Liver (tissue), 9 donors: Measurements from ENCODE around the gene SLC2A6. TPM values are rescaled to one million over a fixed set of nuclear protein-coding genes. Genes with fewer than 3 reads are reported as not detected.

Experiments
- DNase-seq: peaks from one replicate; pipeline ENCODE4 v3.0.0-alpha.2; 2017; ENCODE audit warnings: low spot score
- H3K27ac ChIP-seq, 2 donors: one replicate each; pipeline ENCODE4 v1.7.0; 2013; ENCODE audit warnings: inconsistent platforms in 2 of 2, low read length in 2 of 2, control low read depth in 1 of 2, low read depth in 1 of 2, mild to moderate bottlenecking in 1 of 2
- H3K27me3 ChIP-seq, 4 donors: one replicate each; pipeline versions ENCODE4 v1.6.1 to v1.7.0; 2013; ENCODE audit warnings: low read length in 3 of 4, inconsistent platforms in 1 of 4, mild to moderate bottlenecking in 1 of 4, moderate library complexity in 1 of 4; ENCODE audit not compliant: control insufficient read depth in 4 of 4, insufficient read depth in 4 of 4
- H3K36me3 ChIP-seq, 4 donors: one replicate each; pipeline versions ENCODE4 v1.6.1 to v1.7.0; 2013; ENCODE audit warnings: low read length in 3 of 4, mild to moderate bottlenecking in 3 of 4, low read depth in 1 of 4, moderate library complexity in 1 of 4; ENCODE audit not compliant: control insufficient read depth in 4 of 4, insufficient read depth in 3 of 4
- H3K4me1 ChIP-seq, 4 donors: one replicate each; pipeline versions ENCODE4 v1.6.1 to v1.7.0; 2013; ENCODE audit warnings: low read length in 3 of 4, mild to moderate bottlenecking in 3 of 4, moderate library complexity in 1 of 4; ENCODE audit not compliant: control insufficient read depth in 4 of 4, insufficient read depth in 4 of 4
- H3K4me3 ChIP-seq, 3 donors: one replicate each; pipeline versions ENCODE4 v1.6.1 to v1.7.0; 2013; ENCODE audit warnings: low read length in 3 of 3, control low read depth in 1 of 3, low read depth in 1 of 3, mild to moderate bottlenecking in 1 of 3
- H3K9ac ChIP-seq, 2 donors: one replicate each; pipeline ENCODE4 v1.7.0; 2013; ENCODE audit warnings: low read length in 2 of 2, mild to moderate bottlenecking in 2 of 2, moderate library complexity in 2 of 2, control low read depth in 1 of 2, low read depth in 1 of 2
- H3K9me3 ChIP-seq, 4 donors: one replicate each; pipeline versions ENCODE4 v1.6.1 to v1.7.0; 2013; ENCODE audit warnings: low read length in 3 of 4; ENCODE audit not compliant: control insufficient read depth in 4 of 4
- EGR1 ChIP-seq, 2 donors: IDR thresholded peaks; 2 replicates each; pipeline ENCODE4 v1.6.1; 2016 to 2018; ENCODE audit warnings: antibody characterized with exemption in 2 of 2, low read depth in 2 of 2
- FOXA1 ChIP-seq: IDR thresholded peaks from 2 replicates; pipeline ENCODE4 v1.6.1; 2016; ENCODE audit warnings: antibody characterized with exemption
- FOXA2 ChIP-seq: IDR thresholded peaks from 2 replicates; pipeline ENCODE4 v1.6.1; 2016; ENCODE audit warnings: antibody characterized with exemption
- GABPA ChIP-seq, 2 donors: IDR thresholded peaks in 1 of 2; conservative IDR thresholded peaks in 1 of 2; 2 replicates each; pipeline ENCODE4 v1.6.1; 2016; ENCODE audit warnings: antibody characterized with exemption in 2 of 2, mild to moderate bottlenecking in 1 of 2, moderate library complexity in 1 of 2
- HNF4A ChIP-seq, 2 donors: conservative IDR thresholded peaks; 2 replicates each; pipeline ENCODE4 v1.6.1; 2016; ENCODE audit warnings: antibody characterized with exemption in 2 of 2, mild to moderate bottlenecking in 2 of 2
- HNF4G ChIP-seq: IDR thresholded peaks from 2 replicates; pipeline ENCODE4 v1.6.1; 2016; ENCODE audit warnings: antibody characterized with exemption
- JUND ChIP-seq, 2 donors: IDR thresholded peaks; 2 replicates each; pipeline ENCODE4 v1.6.1; 2016; ENCODE audit warnings: antibody characterized with exemption in 2 of 2
- NR2F2 ChIP-seq: IDR thresholded peaks from 2 replicates; pipeline ENCODE4 v1.6.1; 2016; ENCODE audit warnings: antibody characterized with exemption
- RXRA ChIP-seq, 2 donors: IDR thresholded peaks; 2 replicates each; pipeline ENCODE4 v1.6.1; 2017 to 2018; ENCODE audit warnings: antibody characterized with exemption in 2 of 2, mild to moderate bottlenecking in 1 of 2
- SP1 ChIP-seq: IDR thresholded peaks from 2 replicates; pipeline ENCODE4 v1.6.1; 2018; ENCODE audit warnings: antibody characterized with exemption, mild to moderate bottlenecking
- TAF1 ChIP-seq: conservative IDR thresholded peaks from 2 replicates; pipeline ENCODE4 v1.6.1; 2016; ENCODE audit warnings: antibody characterized with exemption, mild to moderate bottlenecking
- YY1 ChIP-seq: IDR thresholded peaks from 2 replicates; pipeline ENCODE4 v1.6.1; 2016; ENCODE audit warnings: antibody characterized with exemption, mild to moderate bottlenecking
- WGBS: extraction: QIAGEN DNeasy Blood & Tissue Kit; methylation state at CpG from one replicate; pipeline ENCODE4 v1.1.7; 2013; 5-methylcytosine and 5-hydroxymethylcytosine counted together
- polyA plus RNA-seq, 2 donors: library from polyadenylated mRNA; stranded (reverse) in 1 of 2; unstranded in 1 of 2; fragments of 200-250 nt in 1 of 2; fragments of >200 nt in 1 of 2; fragmentation: Nextera tagmentation in 1 of 2; extraction: Ambion mirVana in 1 of 2; gene quantifications; one replicate each; pipeline versions ENCODE4 v1.2.1 to v1.2.3, GENCODE V29; 2013 to 2015
- total RNA-seq, 2 donors: library from RNA; depleted of rRNA; stranded (reverse); fragments of >200 nt; gene quantifications; one replicate each; pipeline ENCODE4 v1.2.3, GENCODE V29; 2014
- TF ChIP-seq, protein P1 (sequence below): IDR thresholded peaks from 2 replicates; pipeline ENCODE4 v1.6.1; 2016; ENCODE audit warnings: antibody characterized with exemption
- TF ChIP-seq, protein P2 (sequence below): IDR thresholded peaks from 2 replicates; pipeline ENCODE4 v1.6.1; 2016; ENCODE audit warnings: antibody characterized with exemption
- TF ChIP-seq, protein P3 (sequence below): fragments of 150-350 bp; IDR thresholded peaks from 2 replicates; pipeline ENCODE4 v1.5.1; 2017; ENCODE audit warnings: improper control_type of control experiment, low read depth, low read length; ENCODE audit not compliant: missing input control
- TF ChIP-seq, protein P4 (sequence below): IDR thresholded peaks from 2 replicates; pipeline ENCODE4 v1.6.1; 2016; ENCODE audit warnings: antibody characterized with exemption
- TF ChIP-seq, protein P5 (sequence below): IDR thresholded peaks from 2 replicates; pipeline ENCODE4 v1.6.1; 2016; ENCODE audit warnings: antibody characterized with exemption, mild to moderate bottlenecking
- donor health status: healthy.
- donor health status: healthy.
- donor health status: healthy.
- donor health status: healthy.
- donor health status: healthy.

Gene SLC2A6
- total and polyA plus RNA-seq, 4 donors = 1.7 to 3.9 (median 2.3) TPM

DNA sequence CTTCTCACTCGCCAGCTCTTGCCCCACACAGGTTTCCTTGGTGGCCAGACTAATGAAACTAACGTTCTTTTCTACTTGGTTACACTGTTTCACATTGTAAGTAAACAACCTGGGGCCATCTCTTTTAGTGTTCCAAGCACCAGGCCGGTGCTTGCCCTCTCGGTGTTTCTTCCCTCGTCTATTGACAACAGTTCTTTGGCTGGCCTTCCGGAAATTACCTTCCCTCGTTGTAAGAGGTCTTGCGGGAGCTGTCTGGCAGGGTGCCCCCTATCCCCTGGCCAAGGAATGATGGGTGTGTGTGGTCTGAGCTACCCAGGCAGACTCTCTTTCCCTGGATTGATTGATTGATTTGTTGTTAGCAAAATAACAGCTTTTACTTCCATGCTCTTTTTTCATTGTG is 46.8 kb upstream of the SLC2A6 start:
- 37% methylated on average over 8 of the region's 8 CpGs for WGBS
- Histone ChIP-seq H3K27me3 (no peaks in the 10 kb centered on the region), H3K9ac (no peak overlapping the region), H3K4me1 (peaks cover 9 to 55% (median 26%) of the 10 kb centered on the region in 4 donors), H3K27ac (peak overlapping the region; percentile 51 to 61), H3K4me3 (no peak overlapping the region), H3K36me3 (no peaks in the 10 kb centered on the region), H3K9me3 (no peaks in the 10 kb centered on the region)
- DNase-seq = no peak
- TF ChIP-seq, protein P1, sequence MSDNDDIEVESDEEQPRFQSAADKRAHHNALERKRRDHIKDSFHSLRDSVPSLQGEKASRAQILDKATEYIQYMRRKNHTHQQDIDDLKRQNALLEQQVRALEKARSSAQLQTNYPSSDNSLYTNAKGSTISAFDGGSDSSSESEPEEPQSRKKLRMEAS = no peak
- TF ChIP-seq, protein P2, sequence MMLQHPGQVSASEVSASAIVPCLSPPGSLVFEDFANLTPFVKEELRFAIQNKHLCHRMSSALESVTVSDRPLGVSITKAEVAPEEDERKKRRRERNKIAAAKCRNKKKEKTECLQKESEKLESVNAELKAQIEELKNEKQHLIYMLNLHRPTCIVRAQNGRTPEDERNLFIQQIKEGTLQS = no peak
- TF ChIP-seq, protein P3, sequence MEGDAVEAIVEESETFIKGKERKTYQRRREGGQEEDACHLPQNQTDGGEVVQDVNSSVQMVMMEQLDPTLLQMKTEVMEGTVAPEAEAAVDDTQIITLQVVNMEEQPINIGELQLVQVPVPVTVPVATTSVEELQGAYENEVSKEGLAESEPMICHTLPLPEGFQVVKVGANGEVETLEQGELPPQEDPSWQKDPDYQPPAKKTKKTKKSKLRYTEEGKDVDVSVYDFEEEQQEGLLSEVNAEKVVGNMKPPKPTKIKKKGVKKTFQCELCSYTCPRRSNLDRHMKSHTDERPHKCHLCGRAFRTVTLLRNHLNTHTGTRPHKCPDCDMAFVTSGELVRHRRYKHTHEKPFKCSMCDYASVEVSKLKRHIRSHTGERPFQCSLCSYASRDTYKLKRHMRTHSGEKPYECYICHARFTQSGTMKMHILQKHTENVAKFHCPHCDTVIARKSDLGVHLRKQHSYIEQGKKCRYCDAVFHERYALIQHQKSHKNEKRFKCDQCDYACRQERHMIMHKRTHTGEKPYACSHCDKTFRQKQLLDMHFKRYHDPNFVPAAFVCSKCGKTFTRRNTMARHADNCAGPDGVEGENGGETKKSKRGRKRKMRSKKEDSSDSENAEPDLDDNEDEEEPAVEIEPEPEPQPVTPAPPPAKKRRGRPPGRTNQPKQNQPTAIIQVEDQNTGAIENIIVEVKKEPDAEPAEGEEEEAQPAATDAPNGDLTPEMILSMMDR = no peak
- TF ChIP-seq HNF4A (conservative IDR thresholded peaks at IDR 0.05) (peak in 1 of 2 donors; percentile 16), NR2F2 (no peak), FOXA2 (peak; percentile 63), HNF4G (no peak), GABPA (IDR thresholded peaks at IDR 0.05 in 1 of 2, conservative IDR thresholded peaks at IDR 0.05 in 1 of 2) (no peak), JUND (IDR thresholded peaks at IDR 0.05) (no peak), RXRA (IDR thresholded peaks at IDR 0.05) (peak in 1 of 2 donors; percentile 44), YY1 (no peak), TAF1 (no peak), SP1 (no peak), EGR1 (IDR thresholded peaks at IDR 0.05; ENCODE audit: low read depth in 2 of 2) (no peak), FOXA1 (peak; percentile 43)
- TF ChIP-seq, protein P4, sequence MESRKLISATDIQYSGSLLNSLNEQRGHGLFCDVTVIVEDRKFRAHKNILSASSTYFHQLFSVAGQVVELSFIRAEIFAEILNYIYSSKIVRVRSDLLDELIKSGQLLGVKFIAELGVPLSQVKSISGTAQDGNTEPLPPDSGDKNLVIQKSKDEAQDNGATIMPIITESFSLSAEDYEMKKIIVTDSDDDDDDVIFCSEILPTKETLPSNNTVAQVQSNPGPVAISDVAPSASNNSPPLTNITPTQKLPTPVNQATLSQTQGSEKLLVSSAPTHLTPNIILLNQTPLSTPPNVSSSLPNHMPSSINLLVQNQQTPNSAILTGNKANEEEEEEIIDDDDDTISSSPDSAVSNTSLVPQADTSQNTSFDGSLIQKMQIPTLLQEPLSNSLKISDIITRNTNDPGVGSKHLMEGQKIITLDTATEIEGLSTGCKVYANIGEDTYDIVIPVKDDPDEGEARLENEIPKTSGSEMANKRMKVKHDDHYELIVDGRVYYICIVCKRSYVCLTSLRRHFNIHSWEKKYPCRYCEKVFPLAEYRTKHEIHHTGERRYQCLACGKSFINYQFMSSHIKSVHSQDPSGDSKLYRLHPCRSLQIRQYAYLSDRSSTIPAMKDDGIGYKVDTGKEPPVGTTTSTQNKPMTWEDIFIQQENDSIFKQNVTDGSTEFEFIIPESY = no peak
- TF ChIP-seq, protein P5, sequence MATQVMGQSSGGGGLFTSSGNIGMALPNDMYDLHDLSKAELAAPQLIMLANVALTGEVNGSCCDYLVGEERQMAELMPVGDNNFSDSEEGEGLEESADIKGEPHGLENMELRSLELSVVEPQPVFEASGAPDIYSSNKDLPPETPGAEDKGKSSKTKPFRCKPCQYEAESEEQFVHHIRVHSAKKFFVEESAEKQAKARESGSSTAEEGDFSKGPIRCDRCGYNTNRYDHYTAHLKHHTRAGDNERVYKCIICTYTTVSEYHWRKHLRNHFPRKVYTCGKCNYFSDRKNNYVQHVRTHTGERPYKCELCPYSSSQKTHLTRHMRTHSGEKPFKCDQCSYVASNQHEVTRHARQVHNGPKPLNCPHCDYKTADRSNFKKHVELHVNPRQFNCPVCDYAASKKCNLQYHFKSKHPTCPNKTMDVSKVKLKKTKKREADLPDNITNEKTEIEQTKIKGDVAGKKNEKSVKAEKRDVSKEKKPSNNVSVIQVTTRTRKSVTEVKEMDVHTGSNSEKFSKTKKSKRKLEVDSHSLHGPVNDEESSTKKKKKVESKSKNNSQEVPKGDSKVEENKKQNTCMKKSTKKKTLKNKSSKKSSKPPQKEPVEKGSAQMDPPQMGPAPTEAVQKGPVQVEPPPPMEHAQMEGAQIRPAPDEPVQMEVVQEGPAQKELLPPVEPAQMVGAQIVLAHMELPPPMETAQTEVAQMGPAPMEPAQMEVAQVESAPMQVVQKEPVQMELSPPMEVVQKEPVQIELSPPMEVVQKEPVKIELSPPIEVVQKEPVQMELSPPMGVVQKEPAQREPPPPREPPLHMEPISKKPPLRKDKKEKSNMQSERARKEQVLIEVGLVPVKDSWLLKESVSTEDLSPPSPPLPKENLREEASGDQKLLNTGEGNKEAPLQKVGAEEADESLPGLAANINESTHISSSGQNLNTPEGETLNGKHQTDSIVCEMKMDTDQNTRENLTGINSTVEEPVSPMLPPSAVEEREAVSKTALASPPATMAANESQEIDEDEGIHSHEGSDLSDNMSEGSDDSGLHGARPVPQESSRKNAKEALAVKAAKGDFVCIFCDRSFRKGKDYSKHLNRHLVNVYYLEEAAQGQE = no peak
